ACHN (cell line): ENCODE data around the gene MSRB1.
A peak's percentile ranks its signal among the peaks of the same experiment; 100 is the strongest.
"Not testable (repeated sequence)": the region's sequence is repeated elsewhere in the genome, so short reads cannot be mapped to it uniquely, and the experiment has no call there.

ENCODE experiments used
- DNase-seq: peaks from one replicate; pipeline ENCODE4 v3.0.0-alpha.2; 2015
- in situ Hi-C: cut with HindIII; loops from 2 replicates; pipeline ENCODE4 v1.10.0; 2017; ENCODE audit warnings: low sequenced_read_pairs, low pct_ligation_motif_present, low pct_unique_long_range_greater_than_20kb

MSRB1 gene

GRCh38 chr16:1945559-1946391 is 2.8 kb upstream of the MSRB1 start:
- in situ Hi-C loops: no loop called here
- DNase-seq: no peak

- in situ Hi-C loops: no loop called here
- DNase-seq: no peak
Measured at GRCh38 chr16:1944612-1945199, 1.7 kb upstream of the MSRB1 start.

- in situ Hi-C loops: no loop called here
Measured at GRCh38 chr16:1942047-1942809, 771 bp downstream of the MSRB1 start.

GRCh38 chr16:1941162-1942046 is 1.6 kb downstream of the MSRB1 start:
- no peak for DNase-seq

More at GRCh38 chr16:1942047-1942809, 771 bp downstream of the MSRB1 start:
- DNase-seq: no peak

GRCh38 chr16:1940273-1941161 is 2.5 kb downstream of the MSRB1 start:
- in situ Hi-C loops: no loop called here

More at GRCh38 chr16:1941162-1942046, 1.6 kb downstream of the MSRB1 start:
- in situ Hi-C loops: no loop called here

GRCh38 chr16:1939833-1940232 is 3.2 kb downstream of the MSRB1 start:
- in situ Hi-C loops, DNase-seq: not testable (repeated sequence)

More at GRCh38 chr16:1940273-1941161, 2.5 kb downstream of the MSRB1 start:
- no peak for DNase-seq

GRCh38 chr16:1938910-1939309 is 4.1 kb downstream of the MSRB1 start:
- in situ Hi-C loops: no loop called here
- no peak for DNase-seq

- DNase-seq: no peak
Measured at GRCh38 chr16:1938316-1938715, 4.7 kb downstream of the MSRB1 start.

GRCh38 chr16:1936945-1937479 is 6.0 kb downstream of the MSRB1 start:
- no peak for DNase-seq
- in situ Hi-C loops: no loop called here

More at GRCh38 chr16:1938316-1938715, 4.7 kb downstream of the MSRB1 start:
- in situ Hi-C loops: no loop called here

GRCh38 chr16:1933097-1933661 is 9.8 kb downstream of the MSRB1 start:
- DNase-seq: no peak
- in situ Hi-C loops: no loop called here

GRCh38 chr16:1932050-1933028 is 10.7 kb downstream of the MSRB1 start:
- peak; percentile 71 for DNase-seq
- in situ Hi-C loops: no loop called here

- in situ Hi-C loops: no loop called here
- DNase-seq: no peak
Measured at GRCh38 chr16:1930338-1930720, 12.7 kb downstream of the MSRB1 start.

GRCh38 chr16:1929578-1930337 is 13.2 kb downstream of the MSRB1 start:
- peak; percentile 89 for DNase-seq
- in situ Hi-C loops: no loop called here

- DNase-seq: peak; percentile 72
- in situ Hi-C loops: no loop called here
Measured at GRCh38 chr16:1929105-1929504, 13.9 kb downstream of the MSRB1 start.

GRCh38 chr16:1926271-1926670 is 16.7 kb downstream of the MSRB1 start:
- DNase-seq: no peak
- in situ Hi-C loops: no loop called here
